Right kidney (tissue), 1 donor: ENCODE results near the gene NAA35.

ENCODE experiments used
- DNase-seq: peaks from one replicate; pipeline ENCODE4 v3.0.0-alpha.2; 2016

NAA35 gene

DNA sequence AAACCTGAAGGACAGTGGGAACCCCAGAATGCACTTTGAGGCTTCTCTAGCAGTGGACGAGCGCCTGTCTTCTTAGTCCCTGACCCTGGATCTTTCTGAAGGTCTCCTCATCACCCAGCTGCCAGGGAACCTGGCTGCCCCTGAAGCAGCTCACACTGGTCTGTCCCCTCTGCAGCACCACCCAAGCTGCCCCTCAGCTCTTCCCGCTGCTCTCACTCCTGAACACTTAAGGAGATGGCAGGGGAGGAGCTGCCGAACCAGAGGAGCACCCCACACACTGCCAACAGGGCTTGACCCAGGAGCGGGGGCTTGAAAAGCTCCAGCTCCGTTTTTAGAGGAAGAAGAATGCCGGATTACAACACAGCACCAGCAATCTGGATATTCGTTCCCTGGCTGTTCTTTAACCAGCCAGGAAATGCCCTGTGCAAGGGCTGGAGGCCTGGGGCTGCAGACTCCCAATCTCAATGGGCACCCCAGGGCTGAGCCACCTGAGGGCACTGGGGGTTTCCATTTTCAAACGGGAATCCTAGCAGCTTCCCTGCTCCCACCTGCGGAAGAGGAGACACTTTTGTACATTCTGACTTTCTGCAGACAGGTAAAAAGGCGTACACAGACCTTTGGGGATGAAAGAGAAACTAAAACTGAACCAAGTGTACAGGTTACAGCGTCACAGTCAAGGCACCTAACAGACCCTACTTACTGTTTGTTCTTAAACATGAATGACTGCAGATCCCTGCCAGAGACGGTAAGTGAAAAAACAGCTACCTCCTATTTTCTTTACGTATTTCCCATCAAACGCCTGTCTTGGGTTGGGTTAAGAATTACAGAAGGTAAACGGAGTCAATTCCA is 122.1 kb downstream of the NAA35 start:
- no peak for DNase-seq

DNA sequence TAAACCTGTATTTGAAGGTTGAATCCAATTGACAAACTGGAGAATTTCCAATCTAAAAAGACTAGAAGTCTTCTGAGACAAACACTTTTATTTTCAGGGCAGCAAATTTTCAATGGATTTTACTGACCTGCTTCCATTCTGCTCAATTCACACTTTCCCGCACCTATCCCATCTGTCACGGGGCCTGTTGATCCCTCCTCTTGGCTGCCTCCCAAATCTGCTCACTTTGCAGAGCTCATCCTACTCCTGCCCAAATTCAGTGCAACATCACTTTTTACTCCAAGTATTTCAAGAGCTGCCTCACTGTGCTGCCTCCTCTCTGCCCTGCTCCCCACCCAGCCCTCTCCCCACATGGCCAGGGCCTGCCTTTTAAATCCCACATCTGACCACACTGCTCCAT is 123.3 kb downstream of the NAA35 start:
- DNase-seq = no peak

GRCh38 chr9:86069206-86069869 is 128.4 kb downstream of the NAA35 start:
- DNase-seq = no peak
